K562 (cell line): ENCODE data around the gene HRAS. TPM values are rescaled to one million over a fixed set of nuclear protein-coding genes. Genes with fewer than 3 reads are reported as not detected.

ENCODE experiments used
- LCOR ChIP-seq: sonication (generic); formaldehyde crosslinking; IDR thresholded peaks from 2 replicates; pipeline ENCODE4 v1.8.0; 2022; ENCODE audit warnings: mild to moderate bottlenecking, missing genetic modification reagents
- ZC3H4 ChIP-seq: sonication (generic); formaldehyde crosslinking; IDR thresholded peaks from 2 replicates; pipeline ENCODE4 v1.9.0; 2021; ENCODE audit warnings: missing genetic modification reagents, borderline replicate concordance
- ZNF3 ChIP-seq: fragments of 250-450 bp; sonication (Bioruptor Pico); IDR thresholded peaks from 2 replicates; pipeline ENCODE4 v1.5.0; 2021; ENCODE audit warnings: mild to moderate bottlenecking, moderate library complexity
- ZNF318 ChIP-seq, 2 experiments: fragments of 450-650 bp; IDR thresholded peaks; 2 replicates each; pipeline ENCODE4 v1.6.1; 2016; ENCODE audit warnings: mild to moderate bottlenecking in 2 of 2, borderline replicate concordance in 1 of 2, low read depth in 1 of 2, moderate library complexity in 1 of 2
- polyA plus RNA-seq, 8 experiments: library from polyadenylated mRNA; depleted of rRNA in 4 of 8; stranded (reverse) in 5 of 8; unstranded in 3 of 8; fragments of >200 nt; fragmentation: Nextera tagmentation in 2 of 8; fragmentation: Illumina TruSeq in 1 of 8; extraction: Ambion mirVana in 2 of 8; extraction: Trizol in 1 of 8; gene quantifications; 2 replicates each; pipeline versions ENCODE4 v1.2.1 to v1.2.3, GENCODE V29; 2011 to 2014; ENCODE audit warnings: inconsistent platforms in 1 of 8, missing spikeins in 1 of 8
- total RNA-seq, 7 experiments: library from RNA; depleted of rRNA in 6 of 7; stranded (reverse); fragments of >200 nt in 6 of 7; fragmentation: Illumina TruSeq in 2 of 7; extraction: Trizol in 2 of 7; gene quantifications; 2 replicates each; pipeline versions ENCODE4 v1.2.1 to v1.2.3, GENCODE V29; 2011 to 2021; ENCODE audit warnings: low replicate concordance in 1 of 7
- TF ChIP-seq, protein P1 (sequence below): sonication (generic); formaldehyde crosslinking; IDR thresholded peaks from 2 replicates; pipeline ENCODE4 v1.8.0; 2023; ENCODE audit warnings: mild to moderate bottlenecking, missing genetic modification reagents
- TF ChIP-seq, protein P2 (sequence below), 2 experiments: fragments of 450-650 bp in 1 of 2; IDR thresholded peaks; 2 replicates each; pipeline ENCODE4 v1.6.1; 2011 to 2017; ENCODE audit warnings: low read depth in 2 of 2, antibody characterized with exemption in 1 of 2, borderline replicate concordance in 1 of 2, low read length in 1 of 2, mild to moderate bottlenecking in 1 of 2, mixed read lengths in 1 of 2; ENCODE audit not compliant: control insufficient read depth in 1 of 2
- TF ChIP-seq, protein P3 (sequence below): fragments of 450-650 bp; IDR thresholded peaks from 2 replicates; pipeline ENCODE4 v1.6.1; 2017; ENCODE audit warnings: antibody characterized with exemption

Gene HRAS
- total and polyA plus RNA-seq, 9 of the 15 experiments (the other 6 are each of a cell fraction or from before 2014, with no cell fraction given) = 2.8 to 73.5 (median 29.6) TPM

DNA sequence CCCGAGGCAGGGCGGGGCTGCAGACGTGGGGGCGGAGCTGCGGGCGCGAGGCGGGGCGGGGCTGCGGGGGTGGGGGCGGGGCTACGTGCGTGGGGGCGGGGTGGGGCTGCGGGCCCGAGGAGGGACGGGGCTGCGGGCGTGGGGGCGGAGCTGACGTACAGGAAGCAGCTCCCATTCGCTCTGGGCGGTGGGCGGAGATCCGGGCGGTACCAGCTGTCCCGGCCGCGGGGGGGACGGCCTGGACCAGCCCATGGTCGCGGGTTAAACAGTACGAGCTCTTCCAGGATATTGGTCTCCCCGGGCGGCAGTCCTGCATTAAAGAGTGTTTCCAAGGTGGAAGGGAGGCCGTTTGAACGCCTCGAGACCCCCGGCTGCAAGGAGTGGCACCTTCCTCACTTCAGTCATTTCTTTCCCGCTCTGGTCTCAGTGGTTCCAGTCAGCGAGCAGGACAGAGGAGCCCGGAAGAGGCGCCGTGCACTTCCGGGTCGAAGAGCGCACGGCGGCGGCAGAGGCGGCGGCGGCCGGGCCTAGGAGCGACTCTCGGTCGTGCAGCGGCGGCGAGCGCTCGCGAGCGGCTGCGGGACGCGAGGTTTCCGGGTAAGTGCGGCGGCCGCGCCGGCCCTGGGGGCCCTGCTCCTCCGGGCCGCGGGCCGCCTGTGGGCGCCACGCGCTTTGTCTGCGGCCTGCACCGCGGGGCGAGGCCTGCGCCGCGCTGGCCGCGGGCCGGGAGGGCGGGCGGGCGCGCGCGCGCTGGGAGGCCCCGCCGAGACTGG is 40.8 kb upstream of the HRAS start, which contains the start of gene PHRF1 (continued):
- TF ChIP-seq, protein P1, sequence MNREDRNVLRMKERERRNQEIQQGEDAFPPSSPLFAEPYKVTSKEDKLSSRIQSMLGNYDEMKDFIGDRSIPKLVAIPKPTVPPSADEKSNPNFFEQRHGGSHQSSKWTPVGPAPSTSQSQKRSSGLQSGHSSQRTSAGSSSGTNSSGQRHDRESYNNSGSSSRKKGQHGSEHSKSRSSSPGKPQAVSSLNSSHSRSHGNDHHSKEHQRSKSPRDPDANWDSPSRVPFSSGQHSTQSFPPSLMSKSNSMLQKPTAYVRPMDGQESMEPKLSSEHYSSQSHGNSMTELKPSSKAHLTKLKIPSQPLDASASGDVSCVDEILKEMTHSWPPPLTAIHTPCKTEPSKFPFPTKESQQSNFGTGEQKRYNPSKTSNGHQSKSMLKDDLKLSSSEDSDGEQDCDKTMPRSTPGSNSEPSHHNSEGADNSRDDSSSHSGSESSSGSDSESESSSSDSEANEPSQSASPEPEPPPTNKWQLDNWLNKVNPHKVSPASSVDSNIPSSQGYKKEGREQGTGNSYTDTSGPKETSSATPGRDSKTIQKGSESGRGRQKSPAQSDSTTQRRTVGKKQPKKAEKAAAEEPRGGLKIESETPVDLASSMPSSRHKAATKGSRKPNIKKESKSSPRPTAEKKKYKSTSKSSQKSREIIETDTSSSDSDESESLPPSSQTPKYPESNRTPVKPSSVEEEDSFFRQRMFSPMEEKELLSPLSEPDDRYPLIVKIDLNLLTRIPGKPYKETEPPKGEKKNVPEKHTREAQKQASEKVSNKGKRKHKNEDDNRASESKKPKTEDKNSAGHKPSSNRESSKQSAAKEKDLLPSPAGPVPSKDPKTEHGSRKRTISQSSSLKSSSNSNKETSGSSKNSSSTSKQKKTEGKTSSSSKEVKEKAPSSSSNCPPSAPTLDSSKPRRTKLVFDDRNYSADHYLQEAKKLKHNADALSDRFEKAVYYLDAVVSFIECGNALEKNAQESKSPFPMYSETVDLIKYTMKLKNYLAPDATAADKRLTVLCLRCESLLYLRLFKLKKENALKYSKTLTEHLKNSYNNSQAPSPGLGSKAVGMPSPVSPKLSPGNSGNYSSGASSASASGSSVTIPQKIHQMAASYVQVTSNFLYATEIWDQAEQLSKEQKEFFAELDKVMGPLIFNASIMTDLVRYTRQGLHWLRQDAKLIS (CRISPR knock-in tag) = no peak
- TF ChIP-seq ZC3H4 (CRISPR knock-in tag) (no peak), ZNF318 (IDR thresholded peaks at IDR 0.05; ENCODE audit: borderline replicate concordance in 1 of 2, low read depth in 1 of 2) (no peak), LCOR (CRISPR knock-in tag) (no peak; the same call in 1 of the 2 replicates), ZNF3 (CRISPR knock-in tag) (no peak)
- TF ChIP-seq, protein P2, sequence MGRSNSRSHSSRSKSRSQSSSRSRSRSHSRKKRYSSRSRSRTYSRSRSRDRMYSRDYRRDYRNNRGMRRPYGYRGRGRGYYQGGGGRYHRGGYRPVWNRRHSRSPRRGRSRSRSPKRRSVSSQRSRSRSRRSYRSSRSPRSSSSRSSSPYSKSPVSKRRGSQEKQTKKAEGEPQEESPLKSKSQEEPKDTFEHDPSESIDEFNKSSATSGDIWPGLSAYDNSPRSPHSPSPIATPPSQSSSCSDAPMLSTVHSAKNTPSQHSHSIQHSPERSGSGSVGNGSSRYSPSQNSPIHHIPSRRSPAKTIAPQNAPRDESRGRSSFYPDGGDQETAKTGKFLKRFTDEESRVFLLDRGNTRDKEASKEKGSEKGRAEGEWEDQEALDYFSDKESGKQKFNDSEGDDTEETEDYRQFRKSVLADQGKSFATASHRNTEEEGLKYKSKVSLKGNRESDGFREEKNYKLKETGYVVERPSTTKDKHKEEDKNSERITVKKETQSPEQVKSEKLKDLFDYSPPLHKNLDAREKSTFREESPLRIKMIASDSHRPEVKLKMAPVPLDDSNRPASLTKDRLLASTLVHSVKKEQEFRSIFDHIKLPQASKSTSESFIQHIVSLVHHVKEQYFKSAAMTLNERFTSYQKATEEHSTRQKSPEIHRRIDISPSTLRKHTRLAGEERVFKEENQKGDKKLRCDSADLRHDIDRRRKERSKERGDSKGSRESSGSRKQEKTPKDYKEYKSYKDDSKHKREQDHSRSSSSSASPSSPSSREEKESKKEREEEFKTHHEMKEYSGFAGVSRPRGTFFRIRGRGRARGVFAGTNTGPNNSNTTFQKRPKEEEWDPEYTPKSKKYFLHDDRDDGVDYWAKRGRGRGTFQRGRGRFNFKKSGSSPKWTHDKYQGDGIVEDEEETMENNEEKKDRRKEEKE (IDR thresholded peaks at IDR 0.05; ENCODE audit: borderline replicate concordance in 1 of 2, control insufficient read depth in 1 of 2, low read depth in 2 of 2, low read length in 1 of 2) = peak; percentile 27 to 96; a peak in 2 of 4 replicates
- TF ChIP-seq, protein P3, sequence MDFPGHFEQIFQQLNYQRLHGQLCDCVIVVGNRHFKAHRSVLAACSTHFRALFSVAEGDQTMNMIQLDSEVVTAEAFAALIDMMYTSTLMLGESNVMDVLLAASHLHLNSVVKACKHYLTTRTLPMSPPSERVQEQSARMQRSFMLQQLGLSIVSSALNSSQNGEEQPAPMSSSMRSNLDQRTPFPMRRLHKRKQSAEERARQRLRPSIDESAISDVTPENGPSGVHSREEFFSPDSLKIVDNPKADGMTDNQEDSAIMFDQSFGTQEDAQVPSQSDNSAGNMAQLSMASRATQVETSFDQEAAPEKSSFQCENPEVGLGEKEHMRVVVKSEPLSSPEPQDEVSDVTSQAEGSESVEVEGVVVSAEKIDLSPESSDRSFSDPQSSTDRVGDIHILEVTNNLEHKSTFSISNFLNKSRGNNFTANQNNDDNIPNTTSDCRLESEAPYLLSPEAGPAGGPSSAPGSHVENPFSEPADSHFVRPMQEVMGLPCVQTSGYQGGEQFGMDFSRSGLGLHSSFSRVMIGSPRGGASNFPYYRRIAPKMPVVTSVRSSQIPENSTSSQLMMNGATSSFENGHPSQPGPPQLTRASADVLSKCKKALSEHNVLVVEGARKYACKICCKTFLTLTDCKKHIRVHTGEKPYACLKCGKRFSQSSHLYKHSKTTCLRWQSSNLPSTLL = no peak
